ENCODE data around the gene GMDS. TPM values are rescaled to one million over a fixed set of nuclear protein-coding genes. Genes with fewer than 3 reads are reported as not detected.

GMDS gene
- total RNA-seq, 1 experiment from 2014 or later = 27.6 TPM

DNA sequence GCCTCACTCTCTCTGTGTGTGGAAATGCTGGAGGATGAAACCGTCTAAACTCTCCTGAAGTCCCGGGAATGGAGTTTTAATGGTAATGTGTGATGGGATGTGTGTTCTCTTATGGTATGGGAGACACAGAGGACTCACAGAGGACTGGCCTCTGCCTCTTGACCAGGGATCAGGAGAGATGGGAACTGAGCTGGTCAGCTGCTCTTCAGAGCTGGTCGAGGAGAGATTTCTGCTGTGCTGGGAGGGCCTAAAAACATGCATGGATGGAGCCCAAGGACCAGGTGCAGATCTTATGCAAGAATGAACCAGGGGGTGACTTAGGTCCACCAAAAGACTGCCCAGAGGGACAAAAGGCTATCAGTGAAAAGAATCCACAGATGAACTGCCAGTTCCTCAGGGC lies 27.3 kb upstream of the GMDS start:
- Histone ChIP-seq H3K56ac (ENCODE audit: insufficient read length, low read depth, low read length) (no peak overlapping the region), H3K18ac (ENCODE audit: insufficient read length, low read depth, low read length) (no peak overlapping the region), H3K23ac (ENCODE audit: insufficient read length, low read depth, low read length) (no peak overlapping the region), H4K20me1 (ENCODE audit: control insufficient read depth, insufficient read depth, insufficient read length) (no peaks in the 10 kb centered on the region), H2BK15ac (ENCODE audit: low read depth, low read length) (no peak overlapping the region), H3K4me2 (ENCODE audit: insufficient read depth, insufficient read length, low read length) (no peak overlapping the region), H3K14ac (ENCODE audit: insufficient read depth, low read length) (no peak overlapping the region), H2BK20ac (ENCODE audit: low read depth, low read length, poor library complexity, severe bottlenecking) (no peak overlapping the region), H3K9ac (ENCODE audit: extremely low read depth, insufficient read length, low read length) (no peak overlapping the region), H4K5ac (ENCODE audit: insufficient read length, low read depth, low read length) (no peak overlapping the region), H3K79me2 (ENCODE audit: insufficient read depth, low read length) (no peaks in the 10 kb centered on the region), H3K79me1 (ENCODE audit: insufficient read depth, low read depth, low read length, poor library complexity, severe bottlenecking) (no peaks in the 10 kb centered on the region), H3K23me2 (ENCODE audit: insufficient read length, low read depth, low read length, poor library complexity, severe bottlenecking) (no peaks in the 10 kb centered on the region), H3K27ac (ENCODE audit: insufficient read length, low read depth, low read length) (no peak overlapping the region), H4K8ac (replicated peaks; ENCODE audit: insufficient read length, low read depth, low read length) (no peak overlapping the region), H2BK5ac (ENCODE audit: insufficient read length, low read length) (no peak overlapping the region), H2AK5ac (ENCODE audit: insufficient read length, low read length) (no peak overlapping the region), H3K9me3 (ENCODE audit: control insufficient read depth, low read depth, low read length) (no peaks in the 10 kb centered on the region), H2BK120ac (ENCODE audit: low read depth, low read length, poor library complexity, severe bottlenecking) (no peak overlapping the region), H3K4ac (ENCODE audit: low read depth, low read length) (no peak overlapping the region), H3T11ph (ENCODE audit: low read length) (no peak overlapping the region), H2BK12ac (ENCODE audit: insufficient read length, low read depth, low read length) (no peak overlapping the region), H4K91ac (ENCODE audit: insufficient read length, low read depth, low read length) (no peak overlapping the region), H3K4me1 (ENCODE audit: insufficient read depth, low read length) (no peaks in the 10 kb centered on the region), H2AFZ (ENCODE audit: low read length) (no peak overlapping the region), H3K27me3 (ENCODE audit: insufficient read depth, low read length) (no peaks in the 10 kb centered on the region)
- H3K27ac Mint-ChIP-seq = no peak overlapping the region
- peaks cover 0 to under 1% of the 10 kb centered on the region in 2 experiments; a peak in 1 of 5 replicates for H3K9me3 Mint-ChIP-seq
- H3K4me1 Mint-ChIP-seq = peaks cover 7% of the 10 kb centered on the region in 2 experiments
- DNase-seq = no peak
- no peak overlapping the region for H3K4me3 Mint-ChIP-seq
- peaks cover 0 to 12% (median 8%) of the 10 kb centered on the region in 3 experiments; a peak in 4 of 7 replicates for H3K36me3 Mint-ChIP-seq (ENCODE audit: insufficient read depth in 1 of 3, low read depth in 3 of 3)
- H3K27me3 Mint-ChIP-seq (ENCODE audit: low read depth) = no peaks in the 10 kb centered on the region; the same call in 1 of the 2 replicates
- TF ChIP-seq, protein P1, sequence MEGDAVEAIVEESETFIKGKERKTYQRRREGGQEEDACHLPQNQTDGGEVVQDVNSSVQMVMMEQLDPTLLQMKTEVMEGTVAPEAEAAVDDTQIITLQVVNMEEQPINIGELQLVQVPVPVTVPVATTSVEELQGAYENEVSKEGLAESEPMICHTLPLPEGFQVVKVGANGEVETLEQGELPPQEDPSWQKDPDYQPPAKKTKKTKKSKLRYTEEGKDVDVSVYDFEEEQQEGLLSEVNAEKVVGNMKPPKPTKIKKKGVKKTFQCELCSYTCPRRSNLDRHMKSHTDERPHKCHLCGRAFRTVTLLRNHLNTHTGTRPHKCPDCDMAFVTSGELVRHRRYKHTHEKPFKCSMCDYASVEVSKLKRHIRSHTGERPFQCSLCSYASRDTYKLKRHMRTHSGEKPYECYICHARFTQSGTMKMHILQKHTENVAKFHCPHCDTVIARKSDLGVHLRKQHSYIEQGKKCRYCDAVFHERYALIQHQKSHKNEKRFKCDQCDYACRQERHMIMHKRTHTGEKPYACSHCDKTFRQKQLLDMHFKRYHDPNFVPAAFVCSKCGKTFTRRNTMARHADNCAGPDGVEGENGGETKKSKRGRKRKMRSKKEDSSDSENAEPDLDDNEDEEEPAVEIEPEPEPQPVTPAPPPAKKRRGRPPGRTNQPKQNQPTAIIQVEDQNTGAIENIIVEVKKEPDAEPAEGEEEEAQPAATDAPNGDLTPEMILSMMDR (conservative IDR thresholded peaks at IDR 0.05) = no peak
- WGBS (ENCODE audit: extremely low coverage, insufficient read length, low lambda C conversion rate) = no CpG with 5 or more reads among the region's 3 CpGs
